ENCODE data around the gene PCMTD2.
"Not testable (repeated sequence)": the region's sequence is repeated elsewhere in the genome, so short reads cannot be mapped to it uniquely, and the experiment has no call there.

Gene PCMTD2

DNA sequence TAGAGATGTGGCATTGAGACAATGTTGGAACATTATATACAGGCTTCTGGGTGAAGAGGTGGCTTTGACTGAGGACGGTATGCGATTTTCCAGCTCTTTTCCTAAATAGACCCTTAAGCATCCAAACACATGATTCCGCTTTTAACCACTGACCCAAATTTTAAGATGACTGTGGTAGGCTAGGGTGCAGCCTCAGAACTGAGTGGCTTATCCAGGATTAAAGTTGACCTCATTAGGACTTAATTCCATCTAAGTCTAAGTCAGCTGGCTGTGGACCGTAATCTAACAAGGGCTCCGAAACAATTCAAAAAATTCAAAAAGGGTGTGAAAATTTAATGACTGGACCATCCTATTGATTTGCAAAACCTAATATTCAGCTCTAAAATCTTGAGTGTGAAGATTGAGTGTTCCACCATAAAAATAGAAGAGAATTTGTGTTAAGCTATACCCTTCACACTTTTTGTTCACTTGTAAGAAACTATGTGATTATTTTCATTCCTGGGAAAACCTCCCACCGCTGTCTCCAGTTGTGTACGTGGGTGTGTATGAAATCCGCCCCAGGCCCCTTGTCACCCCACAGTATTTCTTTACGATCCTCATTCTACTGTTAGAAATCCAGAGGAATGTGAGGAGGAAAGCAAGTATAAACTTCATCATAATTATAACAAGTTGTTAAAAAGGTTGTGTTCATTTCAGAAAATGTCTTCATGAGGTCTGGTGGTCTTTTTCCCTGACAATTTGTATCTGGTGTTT lies 2.7 kb downstream of the PCMTD2 start:
- DNase-seq = no peak

DNA sequence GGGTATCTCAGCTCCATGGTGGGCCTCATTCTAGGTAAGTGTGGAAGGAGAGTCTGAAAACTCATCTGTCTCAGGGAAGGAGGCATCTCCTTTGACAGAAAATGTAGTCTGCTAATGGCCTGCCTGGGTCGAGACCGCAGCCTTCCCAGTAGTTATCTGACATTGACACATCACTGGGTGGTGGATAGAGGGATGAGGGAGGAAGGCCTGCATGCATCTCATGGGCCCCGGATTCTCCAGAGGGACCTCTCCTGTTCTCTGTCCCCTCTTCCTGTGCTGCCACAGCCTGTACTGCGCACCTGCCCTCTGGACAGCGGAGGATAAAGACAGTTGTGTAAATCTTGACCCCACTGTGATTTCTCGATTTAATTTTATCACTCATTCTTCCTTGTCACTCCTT lies 4.7 kb downstream of the PCMTD2 start:
- no peak for DNase-seq

DNA sequence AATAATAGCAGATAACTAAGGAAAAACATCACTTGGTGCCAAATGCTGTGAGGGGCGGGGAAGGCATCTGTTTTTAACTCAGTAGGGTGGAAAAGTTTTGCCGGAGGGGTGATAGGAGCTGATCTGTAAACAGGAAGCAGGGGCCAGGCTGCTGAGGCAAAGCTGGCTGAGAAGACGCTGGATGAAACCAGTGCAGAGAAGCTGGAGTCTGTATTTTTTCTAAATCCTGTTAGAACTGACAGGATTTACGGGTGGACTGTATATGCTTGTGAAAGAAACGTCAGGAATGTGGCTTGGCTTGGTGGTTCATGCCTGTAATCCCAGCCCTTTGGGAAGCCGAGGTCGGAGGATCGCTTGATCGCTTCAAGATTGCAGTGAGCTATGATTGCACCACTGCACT lies 5.6 kb downstream of the PCMTD2 start:
- DNase-seq = no peak

DNA sequence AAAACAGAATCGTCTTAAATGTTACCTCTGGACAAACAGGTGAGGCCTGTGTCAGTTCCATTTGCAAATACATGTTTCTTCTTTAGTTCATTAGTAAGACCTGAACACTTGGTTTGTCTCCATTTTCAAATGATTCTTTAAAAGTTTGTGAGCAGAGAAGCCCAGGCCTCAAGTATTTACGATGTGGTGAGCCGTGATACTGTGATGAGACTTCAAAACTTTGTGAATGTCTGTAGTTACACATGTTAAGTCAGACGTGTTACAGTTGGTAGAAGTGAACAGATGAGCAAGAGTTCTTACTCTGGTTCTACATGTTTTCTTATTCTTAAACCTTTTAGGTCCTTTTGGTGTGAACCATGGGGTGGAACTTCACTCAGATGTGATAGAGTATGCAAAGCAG lies 8.5 kb downstream of the PCMTD2 start:
- DNase-seq = no peak

DNA sequence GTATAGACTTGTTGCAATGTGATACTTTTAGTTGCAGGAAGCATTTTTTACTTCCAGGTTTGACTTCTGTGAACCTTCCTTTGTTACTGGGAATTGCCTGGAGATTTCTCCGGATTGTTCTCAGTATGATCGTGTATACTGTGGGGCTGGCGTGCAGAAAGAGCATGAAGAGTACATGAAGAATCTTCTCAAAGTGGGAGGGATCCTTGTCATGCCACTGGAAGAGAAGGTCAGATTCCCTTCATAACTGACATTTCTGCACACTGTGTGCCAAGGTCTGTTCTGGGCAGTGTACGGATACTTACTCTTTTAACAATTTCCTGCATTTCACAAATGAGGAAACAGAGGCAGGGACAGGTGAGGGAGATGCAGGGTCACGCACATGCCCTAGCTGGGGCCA lies 9.7 kb downstream of the PCMTD2 start:
- no peak for DNase-seq

DNA sequence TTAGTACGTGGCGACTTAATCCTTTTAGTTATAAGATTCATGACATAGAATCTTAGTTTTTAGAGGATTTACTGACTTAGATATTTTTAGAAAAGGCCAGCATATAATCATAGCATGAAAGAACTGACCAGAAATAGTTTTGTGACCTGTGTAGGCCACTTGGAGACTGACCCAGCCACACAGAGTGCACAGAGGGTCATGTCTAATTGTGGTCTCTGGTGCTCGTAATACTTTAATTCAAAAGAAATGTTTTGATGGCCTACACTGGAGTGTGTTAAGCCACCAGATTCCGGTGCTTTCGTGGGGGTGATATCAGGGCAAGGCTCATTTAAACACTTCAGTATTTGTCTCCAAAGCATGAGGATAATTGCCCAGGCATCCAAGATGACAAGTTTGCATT lies 11.4 kb downstream of the PCMTD2 start:
- DNase-seq = no peak

DNA sequence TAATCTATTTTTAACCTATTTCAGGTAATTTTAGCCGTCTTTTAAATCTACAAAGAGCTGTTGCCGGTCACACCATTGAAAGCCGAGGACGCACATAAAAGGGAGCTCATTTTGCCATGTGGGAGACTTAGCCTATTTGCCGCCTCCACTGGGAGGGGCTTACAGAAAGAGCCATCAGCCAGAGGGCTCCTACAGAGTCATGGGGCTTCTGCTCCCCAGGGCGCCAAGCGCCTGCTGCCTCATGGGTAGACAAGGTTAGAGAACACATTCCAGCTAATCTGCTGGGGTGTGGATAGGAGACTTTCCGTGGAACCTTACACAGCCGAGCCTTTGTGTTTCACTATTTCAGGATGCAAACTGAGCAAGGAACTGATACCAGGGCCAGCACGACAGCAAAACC lies 12.6 kb downstream of the PCMTD2 start:
- DNase-seq = no peak

DNA sequence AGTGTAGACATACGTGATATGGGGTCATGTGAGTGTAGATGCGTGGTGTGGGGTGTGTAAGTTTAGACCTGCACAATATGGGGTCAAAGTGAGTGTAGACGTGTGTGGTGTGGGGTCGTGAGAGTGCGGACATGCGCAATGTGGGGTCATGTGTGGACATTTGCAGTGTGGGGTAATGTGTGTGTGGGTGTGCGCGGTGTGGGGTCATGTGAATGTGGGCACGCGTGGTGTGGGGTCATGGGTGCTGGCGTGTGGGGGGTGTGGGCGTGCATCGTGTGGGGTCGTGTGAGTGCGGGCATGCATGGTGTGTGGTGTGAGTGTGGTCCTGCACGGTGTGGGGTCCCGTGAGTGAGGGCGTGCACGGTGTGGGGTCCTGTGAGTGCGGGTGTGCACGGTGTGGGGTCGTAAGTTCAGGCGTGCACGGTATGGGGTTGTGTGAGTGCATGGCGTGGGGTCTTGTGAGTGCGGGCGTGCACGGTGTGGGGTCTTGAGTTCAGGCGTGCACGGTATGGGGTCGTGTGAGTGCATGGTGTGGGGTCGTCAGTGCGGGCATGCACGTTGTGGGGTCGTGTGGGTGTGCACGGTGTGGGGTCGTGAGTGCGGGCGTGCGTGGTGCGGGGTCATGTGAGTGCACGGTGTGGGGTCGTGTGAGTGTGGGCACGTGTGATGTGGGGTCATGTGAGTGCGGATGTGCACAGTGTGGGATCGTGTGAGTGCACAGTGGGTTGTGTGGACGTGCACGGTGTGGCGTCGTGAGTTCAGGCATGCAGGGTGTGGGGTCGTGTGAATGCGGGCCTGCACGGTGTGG lies 14.3 kb downstream of the PCMTD2 start:
- DNase-seq = no peak

DNA sequence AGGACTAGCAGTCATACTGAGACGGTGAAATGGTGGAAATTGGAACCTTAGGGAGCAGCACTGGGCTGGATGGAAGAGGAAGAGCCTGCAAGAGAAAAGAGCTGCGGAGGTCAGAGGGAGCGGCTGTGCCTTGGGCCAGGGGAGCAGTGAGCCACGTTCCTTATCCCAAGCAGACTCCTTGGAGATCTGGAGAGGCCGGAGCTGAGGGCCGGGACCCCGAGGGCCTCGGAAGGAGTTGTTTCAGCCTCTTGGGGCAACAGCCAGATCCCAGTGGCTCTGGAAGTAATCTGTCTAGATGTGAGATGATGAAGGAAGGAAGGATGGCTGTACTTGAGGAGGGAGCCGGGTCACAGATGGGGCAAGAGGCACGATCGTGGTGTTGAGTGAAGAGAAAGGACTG lies 16.1 kb downstream of the PCMTD2 start:
- no peak for DNase-seq

DNA sequence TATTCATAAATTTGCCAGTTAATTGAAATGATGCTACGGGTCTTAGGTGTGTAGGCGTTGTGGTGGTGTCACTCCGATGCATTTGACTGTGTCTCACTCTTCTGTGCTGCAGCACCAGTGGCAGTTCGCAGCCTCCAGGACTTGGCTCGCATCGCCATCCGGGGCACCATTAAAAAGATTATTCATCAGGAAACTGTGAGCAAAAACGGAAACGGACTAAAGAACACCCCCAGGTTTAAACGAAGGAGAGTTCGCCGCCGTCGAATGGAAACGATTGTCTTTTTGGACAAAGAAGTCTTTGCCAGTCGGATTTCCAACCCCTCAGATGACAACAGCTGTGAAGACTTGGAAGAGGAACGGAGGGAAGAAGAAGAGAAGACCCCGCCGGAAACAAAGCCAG lies 17.6 kb downstream of the PCMTD2 start:
- no peak for DNase-seq

DNA sequence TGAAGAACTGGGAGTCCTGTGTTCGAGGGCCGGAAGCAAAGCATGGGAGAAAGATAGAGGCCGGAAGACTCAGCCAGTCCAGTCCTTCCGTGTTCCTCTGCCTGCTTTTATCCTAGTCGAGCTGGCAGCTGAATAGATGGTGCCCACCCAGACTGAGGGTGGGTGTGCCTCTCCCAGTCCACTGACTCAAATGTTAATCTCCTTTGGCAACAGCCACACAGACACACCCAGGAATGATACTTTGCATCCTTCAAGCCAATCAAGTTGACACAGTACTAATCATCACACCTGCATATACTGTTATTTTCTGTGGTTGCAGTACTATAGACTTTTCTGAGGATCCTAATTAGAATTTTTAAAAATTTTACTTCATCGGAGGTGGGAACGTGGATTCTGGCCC lies 21.3 kb downstream of the PCMTD2 start:
- no peak for DNase-seq

DNA sequence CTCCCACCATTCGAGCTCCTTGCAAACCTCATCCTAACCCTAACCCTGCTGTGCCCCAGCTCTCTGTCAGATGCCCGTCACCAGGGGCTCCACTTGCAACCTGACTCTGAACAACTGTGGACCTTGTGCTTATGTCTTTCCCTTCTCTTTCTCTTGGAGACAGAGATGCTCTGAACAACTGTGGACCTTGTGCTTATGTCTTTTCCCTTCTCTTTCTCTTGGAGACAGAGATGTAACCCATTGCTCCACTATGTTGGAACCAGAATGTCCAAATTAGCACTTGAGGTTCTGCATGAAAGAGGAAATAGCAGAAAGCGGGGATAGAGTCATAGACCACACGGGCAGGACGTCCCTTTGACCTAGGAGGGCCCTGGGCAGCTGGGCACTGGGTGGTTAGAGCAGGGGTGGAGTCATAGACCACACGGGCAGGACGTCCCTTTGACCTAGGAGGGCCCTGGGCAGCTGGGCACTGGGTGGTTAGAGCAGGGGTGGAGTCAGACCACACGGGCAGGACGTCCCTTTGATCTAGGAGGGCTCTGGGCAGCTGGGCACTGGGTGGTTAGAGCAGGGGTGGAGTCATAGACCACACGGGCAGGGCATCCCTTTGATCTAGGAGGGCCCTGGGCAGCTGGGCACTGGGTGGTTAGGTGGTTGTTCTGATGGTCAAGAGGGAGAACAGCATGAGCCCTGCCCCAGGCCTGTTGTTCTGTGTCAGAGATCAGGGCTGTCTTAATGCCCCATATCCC lies 22.2 kb downstream of the PCMTD2 start:
- DNase-seq = no peak

DNA sequence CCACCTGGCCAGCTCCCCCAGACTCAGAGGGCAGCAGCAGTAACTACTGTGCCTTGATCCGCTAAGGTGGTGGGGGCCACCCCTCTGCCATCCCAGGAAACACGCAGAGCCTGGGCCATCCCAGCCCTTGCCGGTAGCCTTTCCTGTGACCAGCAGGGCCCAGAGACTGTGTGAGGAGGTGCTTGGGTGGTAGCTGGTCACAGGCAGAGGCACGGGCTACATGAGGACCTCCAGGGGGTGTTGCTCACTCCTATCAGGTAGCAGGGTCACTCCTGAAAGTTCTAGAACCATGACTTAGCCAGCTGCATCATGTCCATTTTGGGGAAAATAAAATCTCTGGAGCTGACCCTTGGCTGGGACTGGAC lies 22.8 kb downstream of the PCMTD2 start:
- DNase-seq = no peak

DNA sequence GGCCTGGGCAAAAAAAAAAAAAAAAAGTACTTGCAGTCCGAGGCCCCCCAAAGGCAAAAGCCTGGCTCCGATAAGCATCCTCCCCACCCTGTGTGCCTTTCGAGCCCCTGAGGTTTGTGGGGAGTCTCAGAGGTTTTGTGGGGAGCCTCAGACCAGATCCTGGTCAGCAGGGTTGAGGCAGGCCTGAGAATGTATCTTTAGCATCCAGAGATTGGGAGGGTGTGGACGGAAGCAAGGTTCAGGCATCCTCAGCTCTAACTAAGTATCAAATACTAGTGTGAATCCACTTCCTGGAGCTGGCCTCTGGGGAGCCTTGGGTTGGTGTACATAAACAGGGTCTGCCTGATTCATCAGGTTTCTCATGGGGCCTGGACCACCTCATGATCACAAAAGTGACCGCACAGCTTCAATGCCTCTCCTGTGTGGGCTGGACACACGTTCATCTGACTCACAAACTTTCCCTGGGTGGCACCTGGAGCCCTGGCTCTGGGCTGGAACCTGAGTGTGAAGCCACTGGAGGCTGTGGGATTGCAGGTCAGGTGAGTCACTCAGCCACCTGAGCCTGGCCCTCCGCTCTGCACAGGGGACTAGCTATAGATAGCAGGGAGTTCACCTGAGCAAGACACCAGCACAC lies 24.4 kb downstream of the PCMTD2 start:
- DNase-seq = no peak

DNA sequence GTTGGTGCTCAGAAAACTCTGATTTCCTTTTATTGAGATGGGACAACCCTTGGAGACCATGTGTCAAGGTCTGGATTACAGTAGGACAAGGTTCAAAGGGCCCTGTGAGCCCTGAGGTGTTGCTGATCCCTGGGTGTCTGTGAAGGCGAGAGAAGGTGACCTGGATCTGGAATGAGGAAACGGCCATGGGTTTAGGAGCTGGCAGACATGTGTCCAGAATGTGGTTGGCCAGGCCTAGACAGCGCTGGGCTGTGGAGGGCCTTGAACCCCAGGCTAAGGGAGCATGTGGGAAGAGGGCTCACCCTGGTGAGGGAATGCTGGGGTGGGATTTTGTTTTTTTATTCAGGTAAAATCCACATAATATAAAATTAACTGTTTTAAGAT lies 24.9 kb downstream of the PCMTD2 start:
- DNase-seq = no peak

DNA sequence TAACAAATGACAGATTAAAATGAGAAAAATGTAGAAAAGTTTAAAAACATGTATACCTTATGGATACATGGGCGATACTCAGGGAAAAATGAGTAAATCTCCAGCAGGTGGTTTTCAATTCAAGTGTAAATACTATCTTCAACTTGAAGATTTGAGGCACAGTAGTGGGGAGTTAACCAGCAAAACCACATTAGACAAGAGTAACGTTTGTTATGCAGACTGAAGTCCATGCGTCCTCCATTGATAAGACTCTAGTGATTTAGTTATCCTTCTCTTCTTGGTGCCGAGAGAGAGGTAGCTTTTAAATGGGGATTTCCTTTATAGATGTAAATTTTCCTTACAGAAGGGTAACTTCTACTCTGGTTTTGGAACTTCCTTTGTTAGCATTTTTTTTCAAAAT lies 28.1 kb downstream of the PCMTD2 start:
- DNase-seq = no peak

DNA sequence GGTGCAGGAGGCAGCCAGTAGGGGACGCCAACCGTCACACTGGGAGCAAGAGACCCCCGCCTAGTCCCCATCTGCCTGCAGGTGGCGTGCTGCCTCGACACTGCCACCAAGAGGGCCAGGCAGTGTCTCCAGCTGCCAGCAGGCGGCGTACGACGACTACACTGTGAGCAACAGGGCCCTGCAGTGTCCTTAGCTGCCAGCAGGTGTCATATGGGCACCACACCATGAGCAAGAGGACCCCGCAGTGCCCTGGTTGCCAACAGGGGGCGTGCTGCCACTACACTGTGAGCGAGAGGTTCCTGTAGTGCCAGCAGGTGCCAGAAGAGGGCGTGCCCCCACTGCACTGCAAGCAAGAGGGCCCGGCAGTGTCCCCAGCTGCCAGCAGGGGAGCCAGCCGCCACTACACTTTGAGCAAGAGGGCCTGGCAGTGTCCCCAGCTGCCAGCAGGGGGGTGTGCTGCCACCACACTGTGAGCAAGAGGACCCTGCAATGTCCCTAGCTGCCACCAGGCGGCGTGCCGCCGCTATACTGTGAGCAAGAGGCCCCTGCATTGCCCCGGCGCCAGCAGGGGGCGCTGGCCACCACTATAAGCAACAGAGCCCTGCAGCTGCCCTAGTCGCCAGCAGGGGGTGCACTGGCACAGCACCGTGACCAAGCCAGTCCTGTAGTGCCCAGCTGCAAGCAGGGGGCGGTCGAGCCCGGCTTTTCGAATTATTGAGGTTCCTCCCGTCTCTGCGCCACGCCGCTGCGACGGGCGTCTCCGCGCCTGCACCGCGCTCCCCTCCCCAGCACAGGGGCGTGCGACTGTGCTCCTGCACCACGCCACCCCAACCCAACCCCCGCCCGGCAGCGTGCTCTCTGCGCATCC lies 30.3 kb downstream of the PCMTD2 start:
- DNase-seq = not testable (repeated sequence)

DNA sequence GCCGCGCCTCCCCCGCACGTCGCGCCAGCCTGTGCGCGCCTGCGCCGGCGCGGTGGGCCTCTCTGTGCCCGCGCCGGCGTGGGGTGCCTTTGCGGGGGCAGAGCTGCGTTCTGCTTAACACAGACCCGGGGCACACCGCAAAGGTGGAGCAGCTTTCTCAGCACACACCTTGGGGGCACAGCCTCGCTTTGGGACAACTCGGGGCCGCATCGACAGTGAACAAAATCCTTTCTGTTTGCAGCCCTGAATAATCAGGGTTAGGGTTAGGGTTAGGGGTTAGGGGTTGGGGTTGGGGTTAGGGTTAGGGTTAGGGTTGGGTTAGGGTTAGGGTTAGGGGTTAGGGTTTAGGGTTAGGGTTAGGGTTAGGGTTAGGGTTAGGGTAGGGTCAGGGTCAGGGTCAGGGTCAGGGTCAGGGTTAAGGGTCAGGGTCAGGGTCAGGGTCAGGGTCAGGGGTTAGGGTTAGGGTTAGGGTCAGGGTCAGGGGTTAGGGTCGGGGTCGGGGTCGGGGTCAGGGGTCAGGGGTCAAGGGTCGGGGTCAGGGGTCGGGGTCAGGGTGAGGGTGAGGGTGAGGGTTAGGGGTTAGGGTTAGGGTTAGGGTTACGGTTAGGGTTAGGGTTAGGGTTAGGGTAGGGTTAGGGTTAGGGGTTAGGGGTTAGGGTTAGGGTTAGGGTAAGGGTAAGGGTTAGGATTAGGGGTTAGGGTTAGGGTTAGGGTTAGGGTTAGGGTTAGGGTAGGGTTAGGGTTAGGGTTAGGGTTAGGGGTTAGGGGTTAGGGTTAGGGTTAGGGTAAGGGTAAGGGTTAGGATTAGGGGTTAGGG lies 31.1 kb downstream of the PCMTD2 start:
- DNase-seq = not testable (repeated sequence)

DNA sequence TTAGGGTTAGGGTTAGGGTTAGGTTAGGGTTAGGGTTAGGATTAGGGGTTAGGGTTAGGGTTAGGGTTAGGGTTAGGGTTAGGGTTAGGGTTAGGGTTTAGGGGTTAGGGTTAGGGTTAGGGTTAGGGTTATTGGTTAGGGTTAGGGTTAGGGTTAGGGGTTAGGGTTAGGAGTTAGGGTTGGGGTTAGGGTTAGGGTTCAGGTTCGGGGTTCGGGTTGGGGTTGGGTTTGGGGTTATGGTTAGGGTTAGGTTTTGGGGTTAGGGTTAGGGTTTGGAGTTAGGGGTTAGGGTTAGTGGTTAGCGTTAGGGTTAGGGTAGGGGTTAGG lies 31.7 kb downstream of the PCMTD2 start:
- DNase-seq = not testable (repeated sequence)

DNA sequence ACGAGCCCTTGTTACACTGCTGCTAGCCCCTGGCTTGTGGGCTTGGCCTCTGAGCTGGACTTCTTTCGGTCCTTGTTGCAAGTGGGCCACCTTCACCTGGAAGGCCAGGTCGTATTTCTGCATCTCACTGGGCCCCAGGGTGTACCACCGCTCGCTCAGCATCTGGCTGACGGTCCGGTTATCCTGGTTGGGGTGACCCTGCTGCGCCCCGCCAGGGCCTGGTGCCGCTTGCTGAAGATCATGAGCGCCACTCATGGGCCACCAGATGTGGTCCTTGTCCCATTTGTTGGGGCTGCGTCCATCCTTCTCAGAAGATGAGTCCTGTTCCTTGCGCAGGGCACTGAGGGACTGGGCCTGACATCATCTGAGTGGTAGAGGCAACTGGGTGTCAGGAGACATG lies 36.6 kb downstream of the PCMTD2 start:
- not testable (repeated sequence) for DNase-seq

DNA sequence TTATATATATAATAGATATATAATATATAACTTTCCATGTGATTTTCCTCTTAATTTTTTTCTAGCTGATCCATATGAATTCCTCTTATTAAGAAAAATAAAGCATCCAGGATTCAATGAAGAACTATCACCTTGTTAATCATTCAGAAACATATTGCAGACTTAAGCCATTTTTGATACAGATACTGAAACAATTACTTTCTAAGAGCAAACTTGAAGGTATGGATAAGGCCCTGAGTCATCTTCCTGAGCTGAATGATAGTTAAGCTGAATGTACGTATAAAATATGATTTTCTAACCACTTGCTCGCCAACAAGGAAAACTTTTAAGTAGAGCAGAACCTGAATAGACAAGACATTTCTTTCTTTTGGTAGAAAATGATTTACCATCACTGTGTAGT lies 47.5 kb downstream of the PCMTD2 start:
- DNase-seq = not testable (repeated sequence)

DNA sequence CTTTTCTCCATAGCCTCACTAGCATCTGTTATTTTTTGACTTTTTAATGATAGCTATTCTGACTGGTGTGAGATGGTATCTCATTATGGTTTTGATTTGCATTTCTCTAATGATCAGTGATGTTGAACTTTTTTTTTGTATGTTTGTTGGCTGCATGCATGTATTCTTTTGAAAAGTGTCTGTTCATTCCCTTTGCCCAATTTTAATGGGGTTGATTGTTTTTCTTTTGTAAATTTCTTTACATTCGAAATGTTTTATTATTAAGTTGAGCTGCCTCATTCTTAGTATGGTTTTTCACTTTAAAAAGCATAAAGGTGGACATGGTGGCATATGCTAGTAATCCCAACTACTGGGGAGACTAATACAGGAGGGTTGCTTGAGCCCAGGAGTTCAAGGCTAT lies 58.2 kb downstream of the PCMTD2 start:
- not testable (repeated sequence) for DNase-seq
